Hepatocyte (in vitro differentiated cells): ENCODE data around the gene CCDC183. TPM values are rescaled to one million over a fixed set of nuclear protein-coding genes. Genes with fewer than 3 reads are reported as not detected.
"Not testable (repeated sequence)": the region's sequence is repeated elsewhere in the genome, so short reads cannot be mapped to it uniquely, and the experiment has no call there.

Source experiments
- DNase-seq: peaks from one replicate; pipeline ENCODE4 v3.0.0-alpha.2; 2016; ENCODE audit warnings: low spot score
- H2AFZ ChIP-seq: fragments of 200-600 bp; sonication (generic); 2 replicates; pipeline ENCODE4 v1.6.0; 2016; ENCODE audit warnings: antibody characterized with exemption, mild to moderate bottlenecking
- H3K27ac ChIP-seq: fragments of 200-600 bp; sonication (generic); 2 replicates; pipeline ENCODE4 v1.5.1; 2016; ENCODE audit warnings: mild to moderate bottlenecking
- H3K27me3 ChIP-seq: fragments of 200-600 bp; sonication (generic); 2 replicates; pipeline ENCODE4 v1.6.1; 2016
- H3K36me3 ChIP-seq: fragments of 200-600 bp; sonication (generic); replicated peaks from 2 replicates; pipeline ENCODE4 v1.5.1; 2016; ENCODE audit warnings: low read depth; ENCODE audit not compliant: insufficient read depth
- H3K4me1 ChIP-seq: fragments of 200-600 bp; sonication (generic); 2 replicates; pipeline ENCODE4 v1.5.1; 2016; ENCODE audit warnings: mild to moderate bottlenecking, moderate library complexity; ENCODE audit not compliant: insufficient read depth
- H3K4me2 ChIP-seq: fragments of 200-600 bp; sonication (generic); 2 replicates; pipeline ENCODE4 v1.6.0; 2016
- H3K4me3 ChIP-seq: fragments of 200-600 bp; sonication (generic); 2 replicates; pipeline ENCODE4 v1.5.1; 2016; ENCODE audit warnings: mild to moderate bottlenecking
- H3K79me2 ChIP-seq: fragments of 200-600 bp; sonication (generic); 2 replicates; pipeline ENCODE4 v1.6.0; 2017; ENCODE audit warnings: mild to moderate bottlenecking
- H3K9me2 ChIP-seq: fragments of 200-600 bp; sonication (generic); replicated peaks from 2 replicates; pipeline ENCODE4 v1.6.0; 2017; ENCODE audit warnings: mild to moderate bottlenecking; ENCODE audit not compliant: insufficient read depth
- H3K9me3 ChIP-seq: fragments of 200-600 bp; sonication (generic); 2 replicates; pipeline ENCODE4 v1.5.1; 2016; ENCODE audit warnings: low read depth, mild to moderate bottlenecking
- H4K20me1 ChIP-seq: fragments of 200-600 bp; sonication (generic); 2 replicates; pipeline ENCODE4 v1.6.0; 2016; ENCODE audit warnings: mild to moderate bottlenecking; ENCODE audit not compliant: insufficient read depth, poor library complexity, severe bottlenecking
- CTCF ChIP-seq: fragments of 200-600 bp; sonication (generic); IDR thresholded peaks from 2 replicates; pipeline ENCODE4 v1.5.1; 2016; ENCODE audit warnings: antibody characterized with exemption, mild to moderate bottlenecking; ENCODE audit not compliant: poor library complexity
- EZH2 ChIP-seq: fragments of 200-600 bp; sonication (generic); IDR thresholded peaks from 2 replicates; pipeline ENCODE4 v1.6.1; 2016; ENCODE audit warnings: antibody characterized with exemption, mild to moderate bottlenecking, borderline replicate concordance
- EZH2phosphoT487 ChIP-seq: fragments of 200-600 bp; sonication (generic); IDR thresholded peaks from one replicate; pipeline ENCODE4 v1.6.1; 2018; ENCODE audit warnings: antibody characterized with exemption, mild to moderate bottlenecking, low read depth, moderate library complexity; ENCODE audit not compliant: unreplicated experiment, severe bottlenecking
- whole genome bisulfite sequencing: methylation state at CpG from one replicate; pipeline ENCODE4 v1.1.6; 2016; ENCODE audit warnings: low lambda C conversion rate; ENCODE audit errors: missing lambda C conversion rate; 5-methylcytosine and 5-hydroxymethylcytosine counted together
- polyA plus RNA-seq: library from polyadenylated mRNA; unstranded; fragments of >200 nt; fragmentation: Nextera tagmentation; extraction: Ambion mirVana; gene quantifications from 2 replicates; pipeline ENCODE4 v1.2.1, GENCODE V29; 2016
- total RNA-seq: library from RNA; depleted of rRNA; stranded (reverse); fragments of >200 nt; gene quantifications from 2 replicates; pipeline ENCODE4 v1.2.3, GENCODE V29; 2014

Gene CCDC183
- total and polyA plus RNA-seq, 2 experiments from 2014 or later = 17.7 to 32.1 TPM

GRCh38 chr9:136759436-136760325 lies 36.5 kb upstream of the CCDC183 start:
- Histone ChIP-seq H3K9me3 (no peaks in the 10 kb centered on the region), H2AFZ (no peak overlapping the region), H3K4me2 (no peak overlapping the region), H3K9me2 (no peaks in the 10 kb centered on the region), H3K36me3 (no peaks in the 10 kb centered on the region), H3K27me3 (no peaks in the 10 kb centered on the region), H3K4me1 (no peaks in the 10 kb centered on the region), H3K27ac (no peak overlapping the region), H4K20me1 (no peaks in the 10 kb centered on the region), H3K4me3 (no peak overlapping the region), H3K79me2 (no peaks in the 10 kb centered on the region)
- no peak for TF ChIP-seq EZH2phosphoT487
- TF ChIP-seq CTCF = no peak
- no peak for TF ChIP-seq EZH2
- DNase-seq = no peak
- 95% methylated on average over 27 of the region's 27 CpGs for WGBS

- no peak overlapping the region for H2AFZ ChIP-seq
Measured at GRCh38 chr9:136760424-136760823, 35.7 kb upstream of the CCDC183 start.

GRCh38 chr9:136760834-136761544 lies 35.1 kb upstream of the CCDC183 start:
- H3K4me3 ChIP-seq, H3K79me2 ChIP-seq, H3K4me1 ChIP-seq, H3K27ac ChIP-seq, H3K27me3 ChIP-seq, H3K36me3 ChIP-seq, H2AFZ ChIP-seq, H3K4me2 ChIP-seq, H3K9me2 ChIP-seq, H4K20me1 ChIP-seq, H3K9me3 ChIP-seq: not testable (repeated sequence)
- DNase-seq = peak; percentile 84
- 57% methylated on average over 21 of the region's 22 CpGs for WGBS
- TF ChIP-seq CTCF = peak; percentile 63

More at GRCh38 chr9:136760424-136760823, 35.7 kb upstream of the CCDC183 start:
- Histone ChIP-seq H3K4me1 (no peaks in the 10 kb centered on the region), H3K79me2 (no peaks in the 10 kb centered on the region), H3K4me2 (no peak overlapping the region), H3K9me3 (no peaks in the 10 kb centered on the region), H3K27me3 (no peaks in the 10 kb centered on the region), H3K9me2 (no peaks in the 10 kb centered on the region), H3K27ac (no peak overlapping the region), H3K4me3 (no peak overlapping the region), H3K36me3 (no peaks in the 10 kb centered on the region), H4K20me1 (no peaks in the 10 kb centered on the region)
- WGBS = 88% methylated on average over 25 of the region's 25 CpGs
- no peak for TF ChIP-seq CTCF
- no peak for TF ChIP-seq EZH2phosphoT487
- no peak for TF ChIP-seq EZH2
- no peak for DNase-seq
